ENCODE measurements around the gene APCDD1L.
"Not testable (repeated sequence)": the region's sequence is repeated elsewhere in the genome, so short reads cannot be mapped to it uniquely, and the experiment has no call there.

The APCDD1L gene

GRCh38 chr20:58420798-58421496, 94.3 kb downstream of the APCDD1L start:
- intact Hi-C loops (cut with DNase I), result no loop called here

GRCh38 chr20:58418949-58419748, 96.0 kb downstream of the APCDD1L start:
- intact Hi-C loops (cut with DNase I), result no loop called here
- no peak for DNase-seq

More at GRCh38 chr20:58420798-58421496, 94.3 kb downstream of the APCDD1L start:
- DNase-seq, result no peak

GRCh38 chr20:58417438-58417837, 97.8 kb downstream of the APCDD1L start:
- DNase-seq, result no peak

GRCh38 chr20:58416835-58417234, 98.4 kb downstream of the APCDD1L start:
- no peak for DNase-seq
- intact Hi-C loops (cut with DNase I), result no loop called here

More at GRCh38 chr20:58417438-58417837, 97.8 kb downstream of the APCDD1L start:
- intact Hi-C loops (cut with DNase I), result no loop called here

GRCh38 chr20:58416057-58416456, 99.1 kb downstream of the APCDD1L start:
- intact Hi-C loops (cut with DNase I), result no loop called here
- DNase-seq, result no peak

- intact Hi-C loops (cut with DNase I); DNase-seq: not testable (repeated sequence)
These were observed 100.4 kb downstream of the APCDD1L start for GRCh38 chr20:58414786-58415185.

- not testable (repeated sequence) for DNase-seq
These were observed 101.0 kb downstream of the APCDD1L start for GRCh38 chr20:58414216-58414615.

More at GRCh38 chr20:58414216-58414615, 101.0 kb downstream of the APCDD1L start:
- intact Hi-C loops (cut with DNase I), result not testable (repeated sequence)
